HG02623 (cell line): Measurements from ENCODE around the gene OSBPL10.
A peak's percentile ranks its signal among the peaks of the same experiment; 100 is the strongest.

ENCODE experiments used
- ATAC-seq: cut with Tn5 transposase; IDR thresholded peaks from one replicate; pipeline ENCODE4 v1.9.1; 2021; ENCODE audit warnings: moderate library complexity; ENCODE audit not compliant: unreplicated experiment

OSBPL10 gene

GRCh38 chr3:31779514-31779913 lies 201.5 kb downstream of the OSBPL10 start:
- ATAC-seq = no peak

GRCh38 chr3:31777887-31778286 lies 203.2 kb downstream of the OSBPL10 start:
- ATAC-seq = no peak

GRCh38 chr3:31777092-31777491 lies 204.0 kb downstream of the OSBPL10 start:
- ATAC-seq = no peak

DNA sequence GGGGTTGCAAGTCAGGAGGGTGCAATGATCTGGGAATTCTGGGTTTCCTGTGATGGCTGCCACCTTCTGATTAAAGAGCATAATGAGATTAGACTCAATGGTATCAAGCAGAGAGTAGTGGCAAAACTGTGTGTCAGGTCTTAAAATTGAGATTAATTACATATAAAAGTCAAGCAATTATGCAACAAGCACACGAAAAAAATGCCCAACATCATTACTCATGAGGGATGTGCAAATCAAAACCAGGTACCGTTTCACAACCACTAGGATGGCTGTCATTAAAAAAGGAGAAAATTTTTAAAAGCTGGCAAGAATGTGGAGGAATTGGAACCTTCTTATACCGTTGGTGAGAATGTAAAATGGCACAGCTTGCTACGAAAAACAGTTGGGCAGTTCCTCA lies 205.0 kb downstream of the OSBPL10 start:
- no peak for ATAC-seq

DNA sequence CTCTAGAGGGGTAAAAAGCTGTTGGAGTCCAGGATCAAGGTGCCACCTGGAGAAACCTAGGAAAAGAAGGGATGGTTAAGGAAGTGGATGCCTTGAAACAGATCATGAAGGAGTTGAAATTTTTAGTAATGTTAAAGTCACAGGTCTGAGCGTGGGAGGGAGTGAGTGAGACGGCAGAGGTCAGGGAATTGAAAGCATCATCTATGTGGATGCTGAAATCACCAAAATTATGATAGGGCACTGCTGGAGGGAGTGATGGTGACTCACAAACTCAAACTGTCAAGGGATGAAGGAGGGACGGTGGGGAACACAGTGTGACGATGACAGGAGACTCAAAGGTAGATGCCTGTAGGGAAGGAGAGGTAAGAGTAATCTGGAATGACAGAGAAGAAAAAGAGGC lies 205.7 kb downstream of the OSBPL10 start:
- ATAC-seq = no peak

GRCh38 chr3:31772758-31773473 lies 208.1 kb downstream of the OSBPL10 start:
- ATAC-seq = no peak

DNA sequence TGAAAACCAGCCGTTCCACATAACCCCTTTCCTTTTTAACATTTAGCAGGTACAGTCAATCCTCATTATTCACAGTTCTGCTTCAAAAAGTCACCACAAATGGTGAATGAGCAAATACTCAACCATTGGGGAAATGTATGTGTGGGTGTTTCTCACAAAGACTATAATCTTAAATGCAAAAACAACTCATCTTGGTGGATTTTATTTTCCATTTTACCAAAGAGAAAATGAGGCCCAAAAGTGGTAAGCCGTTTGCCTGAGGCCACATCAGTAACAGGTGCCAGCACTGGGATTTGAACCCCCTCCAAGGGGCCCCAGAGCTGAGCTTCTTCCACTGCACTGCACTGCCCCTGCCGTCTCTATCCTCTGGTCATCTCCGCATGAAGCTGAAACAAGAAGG lies 208.8 kb downstream of the OSBPL10 start:
- no peak for ATAC-seq

GRCh38 chr3:31770822-31771326 lies 210.2 kb downstream of the OSBPL10 start:
- no peak for ATAC-seq

- ATAC-seq = no peak
Measured at GRCh38 chr3:31768479-31769125, 212.5 kb downstream of the OSBPL10 start.

DNA sequence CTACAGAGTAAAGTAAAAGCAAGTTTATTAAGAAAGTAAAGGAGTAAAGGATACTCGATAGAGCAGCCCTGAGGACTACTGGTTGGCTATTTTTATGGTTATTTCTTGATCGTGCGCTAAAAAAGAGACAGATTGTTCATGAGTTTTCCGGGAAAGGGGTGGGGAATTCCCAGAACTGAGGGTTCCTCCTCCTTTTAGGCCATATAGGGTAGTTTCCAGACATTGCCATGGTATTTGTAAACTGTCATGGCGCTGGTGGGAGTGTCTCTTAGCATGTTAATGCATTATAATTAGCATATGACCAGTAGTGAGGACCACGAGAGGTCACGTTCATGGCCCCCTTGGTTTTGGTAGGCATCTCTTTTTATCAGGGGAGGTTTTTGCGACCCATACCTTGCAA lies 213.1 kb downstream of the OSBPL10 start:
- no peak for ATAC-seq

DNA sequence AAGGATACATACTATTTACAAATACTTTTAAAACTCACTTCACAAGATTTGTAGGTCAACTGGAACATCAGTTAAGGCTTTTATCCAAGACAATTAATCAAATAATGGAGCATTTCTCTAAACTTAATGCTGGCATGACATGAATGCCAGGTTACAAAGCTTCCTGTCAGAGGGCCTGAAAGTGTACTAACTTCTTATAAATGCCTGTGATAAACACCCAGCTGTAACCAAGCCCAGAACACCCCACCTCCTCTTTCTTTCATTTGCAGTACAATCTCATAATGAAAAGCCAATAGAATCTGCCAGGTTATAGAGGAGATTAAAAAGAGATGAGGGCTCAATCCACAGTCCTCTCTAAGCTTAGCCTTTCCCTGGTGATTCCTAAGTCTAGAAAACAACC lies 214.4 kb downstream of the OSBPL10 start:
- no peak for ATAC-seq

DNA sequence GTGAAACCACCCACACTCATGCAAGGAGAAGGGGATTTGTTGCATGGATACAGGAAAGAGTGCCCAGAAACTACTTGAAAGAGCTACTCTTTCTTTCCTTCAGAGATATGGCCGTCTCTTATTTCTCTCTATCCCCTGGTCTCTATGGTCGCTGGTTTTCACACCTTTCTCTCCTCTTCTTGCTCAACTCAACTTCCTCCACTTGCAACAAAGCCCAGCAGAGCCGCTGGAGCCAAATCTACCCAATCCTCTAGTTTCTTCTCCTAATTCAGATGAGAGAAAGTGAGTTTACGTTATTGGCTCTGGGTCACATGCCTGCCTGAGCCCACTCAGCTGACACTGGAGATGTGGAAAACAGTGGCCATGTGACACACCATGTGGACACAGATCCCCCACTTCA lies 215.2 kb downstream of the OSBPL10 start:
- no peak for ATAC-seq

DNA sequence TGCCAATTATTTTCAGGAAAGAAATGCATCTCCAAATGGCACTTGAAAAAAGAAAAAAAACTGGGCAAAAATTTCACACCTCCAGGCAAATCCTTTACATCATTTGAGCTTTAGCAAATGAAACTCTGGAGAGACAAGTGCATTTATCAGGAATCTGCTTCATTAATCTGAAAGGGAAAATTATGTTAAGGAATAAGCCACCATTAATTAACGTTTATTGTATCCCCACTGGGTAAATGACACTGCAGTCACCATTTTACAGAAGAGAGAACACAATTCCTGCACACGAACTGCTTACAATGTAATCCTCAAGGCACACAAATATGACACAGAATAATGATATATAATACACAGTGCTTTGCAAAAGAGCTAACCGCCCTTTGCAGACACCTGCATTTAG lies 217.3 kb downstream of the OSBPL10 start:
- ATAC-seq = no peak

- ATAC-seq = no peak
Measured at GRCh38 chr3:31762888-31763351, 218.1 kb downstream of the OSBPL10 start.

- ATAC-seq = no peak
Measured at GRCh38 chr3:31762097-31762764, 218.8 kb downstream of the OSBPL10 start.

DNA sequence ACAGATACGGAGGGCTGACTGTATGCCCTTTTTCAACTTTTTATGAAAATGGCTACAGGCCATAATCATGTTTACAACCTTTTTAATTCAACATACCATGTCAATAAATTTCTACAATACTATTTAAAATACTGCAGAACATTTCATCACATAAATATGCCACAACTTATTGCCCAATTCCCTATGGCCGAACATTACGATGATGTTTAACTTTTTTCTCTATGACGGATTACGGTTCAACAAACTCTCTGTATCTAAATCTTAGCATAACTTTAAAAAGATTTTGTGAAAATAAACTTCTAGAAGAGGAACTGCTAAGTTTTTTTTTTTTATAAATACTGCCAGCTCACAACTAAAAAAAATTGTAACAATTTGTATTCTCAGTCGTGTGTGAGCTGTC lies 220.4 kb downstream of the OSBPL10 start:
- ATAC-seq = no peak

- ATAC-seq = no peak
Measured at GRCh38 chr3:31758322-31758965, 222.6 kb downstream of the OSBPL10 start.

DNA sequence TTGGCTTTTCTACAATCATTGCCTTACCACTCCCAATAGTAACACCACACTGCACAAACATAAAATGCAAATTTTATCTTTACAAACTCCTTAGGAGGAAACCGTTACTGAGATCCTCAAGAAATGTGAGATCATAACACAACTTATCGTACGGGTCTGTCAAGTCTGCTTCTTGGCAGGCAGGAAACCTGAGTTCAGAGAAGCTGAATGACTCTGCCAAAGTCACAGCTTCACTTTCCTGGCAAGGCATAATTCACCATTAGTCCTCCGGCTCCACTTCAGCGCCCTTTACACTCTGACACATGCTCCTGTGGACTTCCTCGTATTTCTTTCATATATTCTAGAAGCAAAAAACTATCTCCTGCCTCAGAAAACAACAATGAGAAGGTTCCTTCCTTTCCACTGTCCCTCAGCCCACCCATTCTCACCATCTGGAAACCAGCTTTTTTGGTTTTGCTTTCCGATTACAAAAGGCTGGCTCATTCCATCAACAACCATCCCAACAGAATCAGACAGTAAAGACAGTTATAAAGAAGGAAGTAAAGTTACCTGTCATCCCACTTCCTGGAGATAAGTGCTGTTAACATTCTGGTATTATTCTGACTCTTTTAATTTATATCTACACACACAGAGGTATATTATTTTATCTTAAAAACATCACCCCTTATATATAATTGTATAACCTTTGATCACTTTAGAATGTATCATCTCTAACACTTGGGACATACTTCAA lies 225.0 kb downstream of the OSBPL10 start:
- no peak for ATAC-seq

- ATAC-seq = peak; percentile 89
Measured at GRCh38 chr3:31754575-31755278, 226.3 kb downstream of the OSBPL10 start.

GRCh38 chr3:31753050-31753425 lies 228.0 kb downstream of the OSBPL10 start:
- no peak for ATAC-seq
